HCT116 (cell line): Measurements from ENCODE around the gene SLC5A10.
"Not testable (repeated sequence)": the region's sequence is repeated elsewhere in the genome, so short reads cannot be mapped to it uniquely, and the experiment has no call there.

Source experiments
- CEBPB ChIP-seq: IDR thresholded peaks from 2 replicates; pipeline ENCODE4 v1.6.1; 2012; ENCODE audit warnings: low read depth
- EGR1 ChIP-seq: IDR thresholded peaks from 2 replicates; pipeline ENCODE4 v1.6.1; 2012; ENCODE audit warnings: low read depth
- EZH2 ChIP-seq: fragments of 200-600 bp; sonication (generic); IDR thresholded peaks from 2 replicates; pipeline ENCODE4 v1.6.1; 2017; ENCODE audit warnings: antibody characterized with exemption, mixed run types
- JUND ChIP-seq: IDR thresholded peaks from 2 replicates; pipeline ENCODE4 v1.6.1; 2012
- POLR2A ChIP-seq: IDR thresholded peaks from 2 replicates; pipeline ENCODE4 v1.7.0; 2011; ENCODE audit warnings: borderline replicate concordance; ENCODE audit not compliant: insufficient read depth, insufficient read length; ENCODE audit errors: extremely low read depth
- SIN3A ChIP-seq: IDR thresholded peaks from 2 replicates; pipeline ENCODE4 v1.6.1; 2012; ENCODE audit warnings: low read depth
- SP1 ChIP-seq: IDR thresholded peaks from 2 replicates; pipeline ENCODE4 v1.6.1; 2012; ENCODE audit warnings: low read depth
- TF ChIP-seq, protein P1 (sequence below), 3 experiments: fragments of 200-600 bp in 1 of 3; sonication (generic) in 1 of 3; IDR thresholded peaks in 2 of 3; conservative IDR thresholded peaks in 1 of 3; 2 replicates each; pipeline ENCODE4 v1.5.1; 2012 to 2017; ENCODE audit warnings: low read depth in 2 of 3, low read length in 2 of 3, antibody characterized with exemption in 1 of 3, borderline replicate concordance in 1 of 3, control low read depth in 1 of 3, mild to moderate bottlenecking in 1 of 3, mixed read lengths in 1 of 3, mixed run types in 1 of 3, moderate library complexity in 1 of 3; ENCODE audit not compliant: insufficient read depth in 1 of 3
- TF ChIP-seq, protein P2 (sequence below): IDR thresholded peaks from 2 replicates; pipeline ENCODE4 v1.6.1; 2011; ENCODE audit warnings: mild to moderate bottlenecking, low read length, moderate library complexity; ENCODE audit not compliant: insufficient replicate concordance; ENCODE audit errors: extremely low read depth

DNA sequence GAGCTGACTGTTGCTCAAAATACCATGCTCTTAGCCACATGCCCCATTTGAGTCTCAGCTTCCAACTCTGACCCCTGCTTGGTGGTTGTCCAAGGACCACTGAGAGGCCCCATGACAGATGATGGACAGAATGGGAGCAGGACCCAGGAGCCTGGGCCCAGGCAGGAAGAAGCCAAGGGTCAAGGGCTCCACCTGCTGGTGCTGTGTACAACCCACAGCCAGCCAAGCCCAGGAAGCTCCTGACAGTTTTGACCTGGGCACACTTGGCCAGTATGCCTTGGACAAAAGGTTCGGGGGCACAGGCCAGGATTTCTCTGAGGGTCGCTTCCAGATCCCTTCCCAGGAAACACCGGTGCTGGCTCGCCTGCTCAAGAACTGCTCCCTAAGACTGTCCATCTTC, 79.8 kb downstream of the SLC5A10 start:
- TF ChIP-seq, protein P1, sequence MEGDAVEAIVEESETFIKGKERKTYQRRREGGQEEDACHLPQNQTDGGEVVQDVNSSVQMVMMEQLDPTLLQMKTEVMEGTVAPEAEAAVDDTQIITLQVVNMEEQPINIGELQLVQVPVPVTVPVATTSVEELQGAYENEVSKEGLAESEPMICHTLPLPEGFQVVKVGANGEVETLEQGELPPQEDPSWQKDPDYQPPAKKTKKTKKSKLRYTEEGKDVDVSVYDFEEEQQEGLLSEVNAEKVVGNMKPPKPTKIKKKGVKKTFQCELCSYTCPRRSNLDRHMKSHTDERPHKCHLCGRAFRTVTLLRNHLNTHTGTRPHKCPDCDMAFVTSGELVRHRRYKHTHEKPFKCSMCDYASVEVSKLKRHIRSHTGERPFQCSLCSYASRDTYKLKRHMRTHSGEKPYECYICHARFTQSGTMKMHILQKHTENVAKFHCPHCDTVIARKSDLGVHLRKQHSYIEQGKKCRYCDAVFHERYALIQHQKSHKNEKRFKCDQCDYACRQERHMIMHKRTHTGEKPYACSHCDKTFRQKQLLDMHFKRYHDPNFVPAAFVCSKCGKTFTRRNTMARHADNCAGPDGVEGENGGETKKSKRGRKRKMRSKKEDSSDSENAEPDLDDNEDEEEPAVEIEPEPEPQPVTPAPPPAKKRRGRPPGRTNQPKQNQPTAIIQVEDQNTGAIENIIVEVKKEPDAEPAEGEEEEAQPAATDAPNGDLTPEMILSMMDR (IDR thresholded peaks at IDR 0.05 in 2 of 3, conservative IDR thresholded peaks at IDR 0.05 in 1 of 3; ENCODE audit: borderline replicate concordance in 1 of 3, insufficient read depth in 1 of 3, low read depth in 2 of 3, low read length in 2 of 3): peak; percentile 17 to 37 (median 32); a peak in 4 of 6 replicates
- not testable (repeated sequence) for TF ChIP-seq EZH2, SIN3A, EGR1, POLR2A, SP1, JUND, CEBPB
- TF ChIP-seq, protein P2, sequence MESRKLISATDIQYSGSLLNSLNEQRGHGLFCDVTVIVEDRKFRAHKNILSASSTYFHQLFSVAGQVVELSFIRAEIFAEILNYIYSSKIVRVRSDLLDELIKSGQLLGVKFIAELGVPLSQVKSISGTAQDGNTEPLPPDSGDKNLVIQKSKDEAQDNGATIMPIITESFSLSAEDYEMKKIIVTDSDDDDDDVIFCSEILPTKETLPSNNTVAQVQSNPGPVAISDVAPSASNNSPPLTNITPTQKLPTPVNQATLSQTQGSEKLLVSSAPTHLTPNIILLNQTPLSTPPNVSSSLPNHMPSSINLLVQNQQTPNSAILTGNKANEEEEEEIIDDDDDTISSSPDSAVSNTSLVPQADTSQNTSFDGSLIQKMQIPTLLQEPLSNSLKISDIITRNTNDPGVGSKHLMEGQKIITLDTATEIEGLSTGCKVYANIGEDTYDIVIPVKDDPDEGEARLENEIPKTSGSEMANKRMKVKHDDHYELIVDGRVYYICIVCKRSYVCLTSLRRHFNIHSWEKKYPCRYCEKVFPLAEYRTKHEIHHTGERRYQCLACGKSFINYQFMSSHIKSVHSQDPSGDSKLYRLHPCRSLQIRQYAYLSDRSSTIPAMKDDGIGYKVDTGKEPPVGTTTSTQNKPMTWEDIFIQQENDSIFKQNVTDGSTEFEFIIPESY: not testable (repeated sequence)
